Smooth muscle cell (in vitro differentiated cells): Measurements from ENCODE around the gene ZNF45. TPM values are rescaled to one million over a fixed set of nuclear protein-coding genes. Genes with fewer than 3 reads are reported as not detected.
A peak's percentile ranks its signal among the peaks of the same experiment; 100 is the strongest.

ENCODE experiments used
- DNase-seq: peaks from one replicate; lab custom pipeline; 2025; ENCODE audit not compliant: unreplicated experiment; lab: John Stamatoyannopoulos, UW
- H2AFZ ChIP-seq: fragments of 200-600 bp; sonication (generic); 2 replicates; pipeline ENCODE4 v1.6.0; 2016; ENCODE audit warnings: antibody characterized with exemption, low read depth, mild to moderate bottlenecking
- H3F3A ChIP-seq: fragments of 200-600 bp; sonication (generic); 2 replicates; pipeline ENCODE4 v1.6.0; 2017; ENCODE audit warnings: antibody characterized with exemption, low read depth
- H3K27ac ChIP-seq: fragments of 200-600 bp; sonication (generic); 2 replicates; pipeline ENCODE4 v1.5.1; 2016; ENCODE audit warnings: low read depth, mild to moderate bottlenecking
- H3K27me3 ChIP-seq: fragments of 200-600 bp; sonication (generic); 2 replicates; pipeline ENCODE4 v1.6.1; 2016; ENCODE audit warnings: low read depth, mild to moderate bottlenecking
- H3K36me3 ChIP-seq: fragments of 200-600 bp; sonication (generic); 2 replicates; pipeline ENCODE4 v1.5.1; 2016; ENCODE audit warnings: low read depth
- H3K4me1 ChIP-seq: fragments of 200-600 bp; sonication (generic); 2 replicates; pipeline ENCODE4 v1.5.1; 2016; ENCODE audit warnings: low read depth
- H3K4me2 ChIP-seq: fragments of 200-600 bp; sonication (generic); 2 replicates; pipeline ENCODE4 v1.6.0; 2016; ENCODE audit warnings: mild to moderate bottlenecking
- H3K4me3 ChIP-seq: fragments of 200-600 bp; sonication (generic); 2 replicates; pipeline ENCODE4 v1.5.1; 2016; ENCODE audit warnings: mild to moderate bottlenecking
- H3K79me2 ChIP-seq: fragments of 200-600 bp; sonication (generic); 2 replicates; pipeline ENCODE4 v1.6.0; 2016; ENCODE audit warnings: low read depth, mild to moderate bottlenecking
- H3K9ac ChIP-seq: fragments of 200-600 bp; sonication (generic); 2 replicates; pipeline ENCODE4 v1.6.0; 2016; ENCODE audit warnings: low read depth
- H3K9me3 ChIP-seq: fragments of 200-600 bp; sonication (generic); replicated peaks from 2 replicates; pipeline ENCODE4 v1.5.1; 2016; ENCODE audit warnings: low read depth
- H4K20me1 ChIP-seq: fragments of 200-600 bp; sonication (generic); 2 replicates; pipeline ENCODE4 v1.6.0; 2016; ENCODE audit warnings: low read depth
- WGBS: methylation state at CpG from one replicate; pipeline ENCODE4 v1.1.7; 2016; ENCODE audit warnings: low lambda C conversion rate; 5-methylcytosine and 5-hydroxymethylcytosine counted together
- polyA plus RNA-seq: library from polyadenylated mRNA; unstranded; fragments of >200 nt; fragmentation: Nextera tagmentation; extraction: Ambion mirVana; gene quantifications from 2 replicates; pipeline ENCODE4 v1.2.1, GENCODE V29; 2016
- total RNA-seq: library from RNA; depleted of rRNA; stranded (reverse); fragments of >200 nt; gene quantifications from 2 replicates; pipeline ENCODE4 v1.2.3, GENCODE V29; 2014
- TF ChIP-seq, protein P1 (sequence below): fragments of 200-600 bp; sonication (generic); IDR thresholded peaks from 2 replicates; pipeline ENCODE4 v1.5.1; 2017; ENCODE audit warnings: borderline replicate concordance, mild to moderate bottlenecking, antibody characterized with exemption; ENCODE audit not compliant: insufficient read depth, poor library complexity, severe bottlenecking

Gene ZNF45
- total and polyA plus RNA-seq, 2 experiments from 2014 or later, result 6.1 to 6.7 TPM

DNA sequence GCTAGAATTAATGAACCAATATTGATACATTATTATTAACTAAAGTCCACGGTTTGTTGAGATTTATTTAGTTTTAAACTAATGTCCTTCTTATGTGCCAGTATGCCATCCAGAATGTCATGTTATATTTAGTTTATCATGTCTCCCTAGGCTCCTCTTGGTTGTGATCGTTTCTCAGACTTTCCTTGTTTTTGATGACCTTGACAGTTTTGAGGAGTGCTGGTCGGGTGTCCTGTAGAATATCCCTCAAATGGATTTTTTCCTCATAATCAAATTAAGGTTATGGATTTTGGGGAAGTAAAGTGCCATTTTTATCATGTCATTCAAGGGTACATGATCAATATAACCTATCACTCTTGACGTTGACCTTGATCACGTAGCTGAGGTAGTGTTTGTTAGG, 6.1 kb upstream of the ZNF45 start:
- Histone ChIP-seq H3K79me2 (no peaks in the 10 kb centered on the region), H3K9ac (no peak overlapping the region), H3K4me3 (no peak overlapping the region), H3K9me3 (no peaks in the 10 kb centered on the region), H3K36me3 (no peaks in the 10 kb centered on the region), H3K4me2 (no peak overlapping the region), H3F3A (no peaks in the 10 kb centered on the region), H2AFZ (no peak overlapping the region), H3K27ac (no peak overlapping the region), H4K20me1 (no peaks in the 10 kb centered on the region), H3K27me3 (no peaks in the 10 kb centered on the region), H3K4me1 (no peaks in the 10 kb centered on the region)
- DNase-seq, result no peak
- TF ChIP-seq, protein P1, sequence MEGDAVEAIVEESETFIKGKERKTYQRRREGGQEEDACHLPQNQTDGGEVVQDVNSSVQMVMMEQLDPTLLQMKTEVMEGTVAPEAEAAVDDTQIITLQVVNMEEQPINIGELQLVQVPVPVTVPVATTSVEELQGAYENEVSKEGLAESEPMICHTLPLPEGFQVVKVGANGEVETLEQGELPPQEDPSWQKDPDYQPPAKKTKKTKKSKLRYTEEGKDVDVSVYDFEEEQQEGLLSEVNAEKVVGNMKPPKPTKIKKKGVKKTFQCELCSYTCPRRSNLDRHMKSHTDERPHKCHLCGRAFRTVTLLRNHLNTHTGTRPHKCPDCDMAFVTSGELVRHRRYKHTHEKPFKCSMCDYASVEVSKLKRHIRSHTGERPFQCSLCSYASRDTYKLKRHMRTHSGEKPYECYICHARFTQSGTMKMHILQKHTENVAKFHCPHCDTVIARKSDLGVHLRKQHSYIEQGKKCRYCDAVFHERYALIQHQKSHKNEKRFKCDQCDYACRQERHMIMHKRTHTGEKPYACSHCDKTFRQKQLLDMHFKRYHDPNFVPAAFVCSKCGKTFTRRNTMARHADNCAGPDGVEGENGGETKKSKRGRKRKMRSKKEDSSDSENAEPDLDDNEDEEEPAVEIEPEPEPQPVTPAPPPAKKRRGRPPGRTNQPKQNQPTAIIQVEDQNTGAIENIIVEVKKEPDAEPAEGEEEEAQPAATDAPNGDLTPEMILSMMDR, result no peak
- 66% methylated on average over 5 of the region's 5 CpGs for WGBS

DNA sequence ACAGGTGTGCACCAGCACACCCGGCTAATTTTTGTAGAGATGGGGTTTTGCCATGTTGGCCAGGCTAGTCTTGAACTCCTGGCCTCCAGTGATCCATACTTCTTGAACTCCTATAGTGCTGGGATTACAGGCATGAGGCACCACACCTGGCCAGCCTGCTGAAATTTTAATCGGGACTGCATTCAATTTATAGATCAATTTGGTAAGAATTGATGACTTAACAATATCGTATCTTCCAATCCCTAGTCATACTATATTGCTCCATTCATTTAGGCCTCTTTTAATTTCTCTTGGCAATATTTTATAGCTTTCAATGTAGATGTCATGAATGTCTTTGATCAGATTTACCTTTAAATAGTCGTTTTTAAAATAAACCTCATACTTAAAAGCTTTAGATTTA, 5.6 kb upstream of the ZNF45 start:
- DNase-seq, result no peak
- Histone ChIP-seq H3K9ac (no peak overlapping the region), H3K4me1 (no peaks in the 10 kb centered on the region), H3K27me3 (no peaks in the 10 kb centered on the region), H3K9me3 (no peaks in the 10 kb centered on the region), H3K4me2 (no peak overlapping the region), H3K36me3 (no peaks in the 10 kb centered on the region), H4K20me1 (no peaks in the 10 kb centered on the region), H2AFZ (no peak overlapping the region), H3K4me3 (no peak overlapping the region), H3K27ac (no peak overlapping the region), H3K79me2 (no peaks in the 10 kb centered on the region), H3F3A (no peaks in the 10 kb centered on the region)
- 74% methylated on average over 4 of the region's 4 CpGs for WGBS
- TF ChIP-seq, protein P1, result no peak

DNA sequence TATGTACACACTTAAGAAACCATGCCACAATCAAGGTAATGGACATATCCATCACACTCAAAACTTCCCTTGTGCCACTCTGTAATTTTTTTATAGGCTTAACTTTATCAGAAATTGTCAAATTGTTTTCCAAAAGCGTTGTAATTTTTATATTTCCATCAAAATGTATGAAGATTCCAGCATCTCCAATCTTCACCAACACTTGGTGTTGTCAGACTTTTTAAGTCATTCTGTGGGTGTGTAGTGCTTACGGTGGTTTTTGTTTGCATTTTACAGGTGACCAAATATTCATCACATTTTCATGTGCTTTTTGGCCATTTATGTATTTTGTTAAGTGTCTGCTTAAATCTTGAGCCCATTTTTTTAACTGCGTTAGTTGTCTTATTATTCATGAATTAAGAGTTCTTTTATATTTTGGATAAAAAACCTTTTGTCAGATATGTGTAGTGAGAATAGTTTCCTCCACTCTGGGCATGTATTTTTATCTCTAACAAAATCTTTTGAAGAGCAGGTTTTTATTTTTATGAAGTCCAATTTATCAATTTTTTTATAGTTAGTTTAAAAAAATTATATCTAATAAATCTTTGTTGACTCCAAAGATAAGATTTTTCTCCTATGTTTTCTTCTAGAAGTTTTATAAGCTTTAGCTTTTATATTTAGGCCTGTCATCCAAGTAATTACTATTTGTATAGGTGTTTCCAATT, 4.6 kb upstream of the ZNF45 start:
- no peaks in the 10 kb centered on the region for H3F3A ChIP-seq
- H3K4me1 ChIP-seq, result no peaks in the 10 kb centered on the region
- H4K20me1 ChIP-seq, result no peaks in the 10 kb centered on the region
- no peaks in the 10 kb centered on the region for H3K9me3 ChIP-seq
- no peak overlapping the region for H3K4me3 ChIP-seq
- H3K79me2 ChIP-seq, result no peaks in the 10 kb centered on the region
- no peaks in the 10 kb centered on the region for H3K27me3 ChIP-seq
- H3K9ac ChIP-seq, result no peak overlapping the region
- H3K4me2 ChIP-seq, result no peak overlapping the region
- H3K27ac ChIP-seq, result no peak overlapping the region
- DNase-seq, result no peak
- WGBS, result 45% methylated on average over 3 of the region's 3 CpGs
- H3K36me3 ChIP-seq, result no peaks in the 10 kb centered on the region
- no peak overlapping the region for H2AFZ ChIP-seq
- TF ChIP-seq, protein P1, result no peak

DNA sequence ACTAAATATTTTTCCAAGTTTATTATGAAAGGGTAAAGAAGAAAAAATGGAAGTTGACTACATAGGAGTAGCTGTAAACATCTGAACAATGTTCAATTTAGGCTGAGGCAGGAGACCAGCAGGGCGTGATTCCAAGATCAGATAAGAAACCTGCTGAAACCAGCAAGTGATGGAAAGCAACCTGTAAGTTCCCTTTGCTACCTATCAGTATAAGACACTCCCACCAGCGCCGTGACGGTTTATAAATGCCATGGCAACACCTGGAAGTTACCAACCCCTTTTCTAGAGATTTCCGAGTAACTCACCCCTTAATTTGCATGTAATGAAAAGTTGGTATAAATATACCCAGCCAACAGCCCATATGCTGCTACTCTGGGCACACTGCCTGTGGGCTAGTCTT, 1.1 kb upstream of the ZNF45 start:
- no peaks in the 10 kb centered on the region for H4K20me1 ChIP-seq
- DNase-seq, result no peak
- H2AFZ ChIP-seq, result peak overlapping the region; percentile 100
- peaks cover 14% of the 10 kb centered on the region for H3K79me2 ChIP-seq
- no peak overlapping the region for H3K9ac ChIP-seq
- H3K36me3 ChIP-seq, result peaks cover 5% of the 10 kb centered on the region
- peaks cover 8% of the 10 kb centered on the region for H3K4me1 ChIP-seq
- no peak overlapping the region for H3K4me2 ChIP-seq
- no peak overlapping the region for H3K27ac ChIP-seq
- no peak overlapping the region for H3K4me3 ChIP-seq
- no peaks in the 10 kb centered on the region for H3K9me3 ChIP-seq
- TF ChIP-seq, protein P1, result no peak
- no peaks in the 10 kb centered on the region for H3F3A ChIP-seq
- no peaks in the 10 kb centered on the region for H3K27me3 ChIP-seq
- 84% methylated on average over 5 of the region's 5 CpGs for WGBS
